Left lobe of liver (tissue), 2 donors: Measurements from ENCODE around the gene CYTH2. TPM values are rescaled to one million over a fixed set of nuclear protein-coding genes. Genes with fewer than 3 reads are reported as not detected.
A peak's percentile ranks its signal among the peaks of the same experiment; 100 is the strongest.

Source experiments
- ATAC-seq: fragments of 200-7000 bp; cut with Tn5 transposase; one replicate; pipeline ENCODE4 v1.9.1; 2020; ENCODE audit warnings: mild to moderate bottlenecking, moderate library complexity
- DNase-seq: peaks from one replicate; pipeline ENCODE4 v3.0.0-alpha.2; 2020; ENCODE audit warnings: low spot score
- total RNA-seq: library from RNA; stranded (reverse); gene quantifications from one replicate; pipeline ENCODE4 v1.2.1, GENCODE V29; 2021
- donor health status: DM: no; HTN: no; CAD: no; lungs with moderate emphysema.
- donor health status: DM: no; HTN: yes; CAD: no.

Gene CYTH2
- 13.9 TPM for total RNA-seq

GRCh38 chr19:48469289-48469881, at the start of gene CYTH2:
Gene CYTH2 (plus strand): TSS chr19:48469369. CDS start chr19:48469508, 139 bp downstream.
- peak; percentile 81 for DNase-seq
- peak; percentile 63 for ATAC-seq

GRCh38 chr19:48421548-48421947, 47.6 kb upstream of the CYTH2 start:
- ATAC-seq (no peak), DNase-seq (no peak)

GRCh38 chr19:48424694-48425219, 44.4 kb upstream of the CYTH2 start:
- DNase-seq: no peak
- ATAC-seq: peak; percentile 52

- no peak for DNase-seq
- ATAC-seq: no peak
These were observed 40.5 kb upstream of the CYTH2 start for GRCh38 chr19:48428670-48429069.

- DNase-seq: no peak
- no peak for ATAC-seq
These were observed 35.8 kb upstream of the CYTH2 start for GRCh38 chr19:48433337-48433736.

GRCh38 chr19:48436586-48436985, 32.6 kb upstream of the CYTH2 start:
- ATAC-seq: no peak
- no peak for DNase-seq

GRCh38 chr19:48441360-48442050, 27.7 kb upstream of the CYTH2 start:
- DNase-seq (no peak), ATAC-seq (no peak)

- ATAC-seq: no peak
- no peak for DNase-seq
These were observed 26.8 kb upstream of the CYTH2 start for GRCh38 chr19:48442116-48443035.

- ATAC-seq: no peak
- no peak for DNase-seq
These were observed 25.9 kb upstream of the CYTH2 start for GRCh38 chr19:48443256-48443655.

GRCh38 chr19:48443731-48444128, 25.4 kb upstream of the CYTH2 start:
- DNase-seq (no peak), ATAC-seq (no peak)

- no peak for DNase-seq
- ATAC-seq: no peak
These were observed 24.8 kb upstream of the CYTH2 start for GRCh38 chr19:48444129-48444935.

GRCh38 chr19:48444936-48445200, 24.3 kb upstream of the CYTH2 start:
- no peak for ATAC-seq
- DNase-seq: no peak

- ATAC-seq: peak; percentile 71
- DNase-seq: no peak
These were observed 23.9 kb upstream of the CYTH2 start for GRCh38 chr19:48445256-48445605.

- peak; percentile 92 for DNase-seq
- ATAC-seq: peak; percentile 93
These were observed 23.3 kb upstream of the CYTH2 start, which contains the start of gene GRWD1 for GRCh38 chr19:48445606-48446481. Gene GRWD1 (plus strand): TSS chr19:48445983. CDS start chr19:48446006, 23 bp downstream.

- ATAC-seq (no peak), DNase-seq (no peak)
These were observed 22.6 kb upstream of the CYTH2 start for GRCh38 chr19:48446579-48446978.

- DNase-seq (no peak), ATAC-seq (no peak)
These were observed 20.6 kb upstream of the CYTH2 start for GRCh38 chr19:48448563-48448962.

GRCh38 chr19:48450441-48450840, 18.7 kb upstream of the CYTH2 start:
- DNase-seq (no peak), ATAC-seq (no peak)

- ATAC-seq (no peak), DNase-seq (no peak)
These were observed 18.3 kb upstream of the CYTH2 start for GRCh38 chr19:48450863-48451262.

GRCh38 chr19:48451624-48452023, 17.5 kb upstream of the CYTH2 start:
- ATAC-seq (no peak), DNase-seq (no peak)
